IPS DF 4.7 (cell line): ENCODE measurements around the gene ZBED2.
"Not testable (repeated sequence)": the region's sequence is repeated elsewhere in the genome, so short reads cannot be mapped to it uniquely, and the experiment has no call there.

Experiments used
- DNase-seq: peaks from one replicate; pipeline ENCODE4 v3.0.0-alpha.2; 2013; ENCODE audit warnings: low spot score; ENCODE audit errors: extremely low read depth

ZBED2 gene, protein sequence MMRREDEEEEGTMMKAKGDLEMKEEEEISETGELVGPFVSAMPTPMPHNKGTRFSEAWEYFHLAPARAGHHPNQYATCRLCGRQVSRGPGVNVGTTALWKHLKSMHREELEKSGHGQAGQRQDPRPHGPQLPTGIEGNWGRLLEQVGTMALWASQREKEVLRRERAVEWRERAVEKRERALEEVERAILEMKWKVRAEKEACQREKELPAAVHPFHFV

DNA sequence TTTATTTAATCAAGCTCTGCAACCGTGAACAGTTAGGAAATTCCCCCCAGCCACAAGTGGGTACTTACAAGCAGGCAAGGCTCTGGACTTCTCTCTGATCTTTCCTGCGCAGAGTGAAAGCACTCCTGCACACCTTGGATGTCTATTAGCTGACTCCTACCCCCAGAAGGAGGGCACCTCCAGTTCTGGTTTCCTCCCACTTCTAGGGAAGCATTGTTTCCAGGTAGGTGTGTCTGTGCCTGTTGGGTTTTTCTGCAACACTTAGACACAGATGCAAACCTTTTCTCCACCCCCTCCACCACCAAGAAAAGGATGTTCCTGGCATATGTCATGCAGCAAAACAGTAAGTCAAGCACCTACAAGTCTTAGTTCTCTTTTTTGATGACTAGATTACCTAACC, at the start of gene ZBED2:
Gene ZBED2 (minus strand): TSS at position 115 of the 400 bp plus-strand sequence. CDS start 1,145 bp downstream, outside the sequence.
- no peak for DNase-seq

DNA sequence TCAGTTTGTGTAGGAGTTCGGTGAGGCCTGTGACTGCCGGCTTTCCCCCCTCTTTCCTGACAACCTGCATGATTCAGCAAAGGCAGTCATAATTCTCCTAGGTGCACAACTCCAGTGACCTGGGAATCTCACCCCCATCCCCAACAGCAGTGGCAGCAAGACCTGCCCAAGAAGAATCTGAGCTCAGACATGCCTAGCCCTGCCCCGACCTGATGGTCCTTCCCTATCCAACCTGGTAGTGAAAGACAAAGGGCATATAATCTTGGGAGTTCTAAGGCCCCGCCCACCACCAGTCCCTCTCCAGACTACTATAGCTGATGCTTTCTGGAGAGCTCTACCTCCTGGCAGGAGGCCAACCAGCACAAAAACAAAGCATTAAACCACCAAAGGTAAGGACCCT, 44.2 kb upstream of the ZBED2 start:
- DNase-seq: no peak

DNA sequence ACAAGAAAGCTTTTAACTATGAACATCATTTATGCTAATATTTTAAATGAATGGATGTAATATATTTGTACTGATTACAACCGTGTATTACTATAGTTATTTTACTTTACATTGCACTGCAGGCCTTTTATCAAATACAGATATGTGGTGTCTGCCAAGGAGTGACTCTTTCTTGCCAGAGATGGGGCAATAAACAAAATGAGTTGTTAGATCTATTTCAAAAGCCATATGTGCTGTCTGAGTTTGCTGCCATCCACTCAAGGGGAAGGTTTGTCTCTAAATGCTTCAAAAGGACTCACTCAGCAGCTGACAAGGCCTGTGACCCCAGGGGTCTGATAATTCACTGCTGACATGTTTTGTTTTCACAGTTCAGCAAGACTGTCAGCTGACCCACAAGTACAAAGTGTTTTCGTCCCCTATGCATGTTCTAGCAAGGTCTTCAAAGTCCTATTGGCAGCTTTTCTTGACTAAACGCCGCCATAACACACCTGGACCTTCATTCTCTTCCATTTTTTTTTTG, 41.3 kb upstream of the ZBED2 start:
- no peak for DNase-seq

DNA sequence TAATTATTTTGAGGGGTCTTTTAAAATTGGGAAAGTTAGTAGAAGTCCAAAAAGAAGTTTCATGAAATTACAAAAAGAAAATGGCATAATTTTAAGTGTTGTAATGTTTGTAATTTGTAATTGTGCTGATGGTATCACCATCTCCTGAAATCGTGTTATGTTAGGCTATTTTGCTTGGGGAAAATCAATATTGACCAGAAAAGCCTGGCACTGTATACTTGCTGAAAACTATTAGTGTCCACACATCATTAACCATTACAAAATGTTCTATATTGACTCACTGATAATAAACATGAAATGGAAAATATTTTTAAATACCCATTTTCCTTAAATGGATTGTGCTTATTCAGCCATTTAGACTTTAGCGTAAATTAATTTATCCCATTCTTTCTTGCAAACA, 40.3 kb upstream of the ZBED2 start:
- no peak for DNase-seq

DNA sequence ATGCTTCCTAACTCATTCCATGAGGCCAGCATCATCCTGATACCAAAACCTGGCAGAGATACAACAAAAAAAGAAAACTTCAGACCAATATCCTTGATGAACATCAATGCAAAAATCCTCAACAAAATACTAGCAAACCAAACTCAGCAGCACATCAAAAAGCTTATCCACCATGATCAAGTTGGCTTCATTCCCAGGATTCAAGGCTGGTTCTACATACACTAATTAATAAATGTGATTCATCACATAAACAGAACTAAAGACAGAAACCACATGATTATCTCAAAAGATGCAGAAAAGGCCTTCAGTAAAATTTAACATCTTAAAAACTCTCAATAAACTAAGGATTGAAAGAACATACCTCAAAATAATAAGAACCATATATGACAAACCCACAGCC, 35.5 kb upstream of the ZBED2 start:
- not testable (repeated sequence) for DNase-seq

DNA sequence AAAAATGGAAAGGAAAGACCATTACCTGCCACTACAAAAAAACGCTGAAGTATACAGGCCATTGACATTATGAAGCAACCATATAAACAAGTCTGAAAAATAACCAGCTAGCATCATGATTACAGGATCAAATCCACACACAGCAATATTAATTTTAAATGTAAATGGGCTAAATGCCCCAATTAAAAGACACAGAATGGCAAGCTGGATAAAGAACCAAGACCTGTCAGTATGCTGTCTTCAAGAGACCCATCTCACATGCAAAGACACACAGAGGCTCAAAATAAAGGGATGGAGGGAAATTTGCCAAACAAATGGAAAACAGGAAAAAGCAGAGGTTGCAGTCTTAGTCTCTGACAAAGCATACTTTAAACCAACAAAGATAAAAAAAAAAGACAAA, 33.9 kb upstream of the ZBED2 start:
- not testable (repeated sequence) for DNase-seq

DNA sequence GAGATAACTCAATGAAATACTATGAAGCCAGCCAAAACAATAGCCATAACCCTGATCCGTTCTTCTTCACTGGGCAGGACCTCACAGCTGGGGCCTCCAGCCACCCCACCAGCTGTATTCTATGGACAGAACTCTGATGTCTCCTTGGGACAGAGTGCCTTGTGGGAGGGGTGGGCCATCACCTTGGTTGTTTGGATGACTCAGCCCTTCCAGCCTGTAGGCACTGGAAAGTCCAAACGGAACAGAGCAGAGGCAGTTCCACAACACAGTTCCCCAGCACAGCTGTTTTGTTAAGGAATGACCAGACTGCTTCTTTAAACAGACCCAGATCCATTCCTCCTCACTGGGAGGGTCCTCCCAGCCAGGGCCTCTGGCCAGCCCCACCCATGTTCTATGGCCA, 31.9 kb upstream of the ZBED2 start:
- DNase-seq: no peak

DNA sequence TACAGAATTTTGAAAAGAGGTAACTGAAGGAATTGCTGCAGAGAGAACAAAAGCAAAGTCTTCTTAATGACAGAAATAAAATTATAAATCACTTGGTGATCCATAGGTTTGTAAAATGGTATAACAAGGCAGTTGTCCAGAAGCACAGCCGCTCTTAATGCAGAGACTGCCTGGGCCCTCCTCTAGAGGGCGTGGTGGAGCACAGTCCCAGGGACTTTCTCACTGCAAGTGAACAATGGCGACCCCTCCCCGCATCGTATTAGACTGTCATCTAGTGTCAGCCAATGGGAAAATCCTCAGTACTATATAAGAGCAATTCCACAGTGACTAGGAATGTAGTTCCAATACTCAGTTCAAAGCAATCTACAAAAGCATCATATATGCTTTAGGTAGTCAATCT, 26.4 kb upstream of the ZBED2 start:
- DNase-seq: peak; percentile 19

DNA sequence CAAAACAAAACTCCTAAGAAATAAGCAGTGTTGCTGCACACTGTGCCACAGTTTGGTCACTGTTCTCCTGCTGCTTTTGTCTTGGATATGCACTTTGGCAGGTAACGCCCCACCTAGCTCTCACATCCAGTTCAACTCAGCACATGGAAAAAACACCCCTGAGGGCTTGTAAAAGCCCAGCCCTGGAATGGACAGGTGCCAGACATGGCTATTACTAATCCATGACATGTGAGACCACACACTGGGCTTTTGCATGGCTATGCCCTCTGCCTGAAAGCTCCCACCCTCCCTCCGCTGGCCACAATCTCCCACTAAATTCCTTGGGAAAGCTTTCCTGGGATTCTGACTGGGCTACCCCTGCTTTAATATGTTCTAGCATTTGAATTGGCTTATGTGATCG, 24.7 kb upstream of the ZBED2 start:
- no peak for DNase-seq

DNA sequence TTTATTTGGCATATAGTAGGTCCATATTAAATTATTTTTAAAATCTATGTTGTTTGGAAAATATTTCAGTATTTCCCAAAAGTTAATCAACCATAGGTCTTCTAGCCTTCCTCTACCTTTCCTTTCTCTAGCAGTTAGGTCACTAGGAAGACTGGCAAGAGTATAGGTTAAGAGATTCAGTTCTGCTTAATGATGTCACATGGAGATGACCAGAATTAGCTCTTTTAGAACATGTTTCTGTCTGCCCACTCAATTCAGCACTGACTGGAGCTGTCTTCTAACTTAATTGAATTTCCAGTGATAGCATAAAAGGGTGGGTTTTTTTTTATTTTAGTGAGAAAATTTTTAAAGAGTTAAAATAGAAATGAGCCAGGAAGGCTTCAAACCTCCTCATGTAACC, 23.8 kb upstream of the ZBED2 start:
- DNase-seq: no peak

DNA sequence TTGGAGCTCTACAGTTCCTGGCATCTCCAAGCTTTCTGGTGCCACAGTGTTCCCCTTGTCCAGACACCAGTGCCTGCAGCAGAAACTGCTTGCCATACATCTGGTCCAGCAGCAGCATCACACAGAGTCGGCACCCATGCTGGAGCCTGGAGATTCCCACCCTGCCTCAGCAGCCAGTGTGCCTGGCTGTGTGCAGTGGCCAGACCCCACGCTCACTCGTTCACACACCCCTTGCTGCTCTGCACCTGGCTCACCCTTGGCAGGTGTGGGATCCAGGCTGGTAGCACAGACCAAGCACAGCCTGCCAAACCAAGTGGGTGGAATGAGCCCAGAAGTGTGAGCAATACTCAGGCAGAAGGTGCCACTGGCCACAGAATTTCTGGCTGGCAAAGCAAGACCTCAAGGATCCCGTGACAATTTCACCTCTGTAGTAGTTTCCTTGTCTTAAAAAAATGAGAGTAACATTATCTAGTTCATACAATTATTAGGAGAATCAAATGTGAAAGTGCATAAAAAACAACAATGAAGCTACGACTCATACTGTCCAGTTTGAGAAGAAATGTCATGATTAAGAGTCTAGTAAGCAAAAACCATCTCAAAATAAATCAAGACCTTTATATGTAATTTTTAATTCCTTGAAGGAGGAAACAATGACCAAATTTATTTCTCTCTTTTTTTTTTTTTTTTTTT, 22.9 kb upstream of the ZBED2 start:
- DNase-seq: no peak

DNA sequence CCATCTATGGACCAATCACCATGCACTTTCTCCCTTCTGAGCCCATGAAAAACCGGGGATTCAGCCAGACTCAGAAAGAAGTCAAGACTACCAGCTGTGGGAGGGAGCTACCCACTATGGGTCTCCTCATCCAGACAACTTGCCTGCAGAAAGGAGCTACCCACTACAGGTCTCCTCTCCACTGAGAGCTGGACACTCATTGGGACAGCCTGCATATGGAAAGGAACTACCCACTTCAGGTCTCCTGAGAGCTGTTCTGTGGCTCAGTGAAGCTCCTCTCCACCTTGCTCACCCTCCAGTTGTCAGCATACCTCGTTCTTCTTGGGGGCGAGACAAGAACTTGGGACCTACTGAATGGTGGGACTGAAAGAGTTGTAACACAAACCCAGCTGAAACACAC, 22.3 kb upstream of the ZBED2 start:
- DNase-seq: no peak

DNA sequence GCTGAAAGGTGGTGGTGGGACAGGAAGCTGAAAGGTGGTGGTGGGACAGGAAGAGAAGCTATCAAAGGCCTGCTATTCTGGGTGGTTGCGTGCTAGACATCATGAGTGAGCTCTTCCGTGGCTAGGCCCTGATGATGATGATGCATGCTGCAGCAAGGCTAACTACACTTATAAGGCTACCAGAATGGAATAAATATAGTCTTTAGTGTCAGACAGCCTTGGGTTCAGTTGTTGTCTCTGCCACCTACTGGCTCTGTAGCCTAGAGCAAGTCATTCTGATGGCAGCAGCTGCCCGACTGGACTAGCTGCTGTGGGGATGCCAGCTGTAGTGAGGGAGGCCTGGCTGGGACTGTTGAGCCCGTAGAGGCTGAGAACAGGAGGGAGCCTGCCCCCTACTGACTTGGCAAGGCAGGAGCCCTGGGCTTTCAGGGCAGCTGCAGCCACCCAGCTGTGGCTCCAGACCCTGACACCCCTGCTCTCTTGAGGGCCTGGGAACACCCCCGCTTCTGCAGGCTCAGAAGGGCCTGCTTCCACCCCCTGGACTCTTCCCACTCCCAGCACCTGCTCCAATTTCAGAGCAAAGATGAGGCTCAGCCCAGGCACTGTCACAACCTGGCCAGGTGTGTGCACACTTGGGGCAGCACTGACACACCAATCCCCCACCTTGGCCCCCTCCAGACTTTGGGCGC, 21.4 kb upstream of the ZBED2 start:
- DNase-seq: no peak

DNA sequence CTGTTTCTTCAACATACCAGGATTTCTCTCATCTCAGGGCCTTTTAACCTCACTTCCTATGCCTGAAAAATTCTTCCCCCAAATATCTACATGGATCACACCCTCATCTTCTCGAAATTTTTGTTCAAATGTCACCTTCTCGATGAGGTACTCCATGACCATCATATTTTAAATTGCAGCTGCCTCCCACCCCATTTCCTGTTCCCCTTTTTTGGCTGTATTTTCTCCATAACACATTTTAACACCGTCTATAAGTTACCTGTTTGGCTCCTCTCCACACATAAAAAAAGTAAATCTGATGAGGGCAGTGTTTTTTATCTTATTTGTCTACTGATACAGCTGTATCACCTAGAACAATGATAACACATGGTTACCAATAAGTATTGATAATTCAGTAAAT, 20.7 kb upstream of the ZBED2 start:
- DNase-seq: no peak

DNA sequence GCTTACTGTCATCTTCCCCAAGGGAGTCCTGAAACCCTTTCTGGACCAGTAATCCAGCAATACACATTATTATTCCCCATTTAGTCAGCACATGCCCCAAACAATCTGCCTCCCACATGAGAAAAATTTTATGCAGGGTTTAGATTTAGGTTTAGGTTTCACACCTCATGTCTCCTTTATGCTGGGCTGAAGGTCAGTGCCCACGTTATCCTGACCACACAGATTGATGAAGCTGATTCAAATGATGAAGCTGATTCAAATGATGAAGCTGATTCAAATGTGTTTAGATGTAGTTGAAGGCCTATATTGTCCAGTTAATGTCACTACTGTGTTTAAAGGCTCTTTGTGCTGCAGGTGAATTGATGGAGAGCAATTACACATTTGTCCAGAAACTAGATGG, 18.1 kb upstream of the ZBED2 start:
- no peak for DNase-seq

DNA sequence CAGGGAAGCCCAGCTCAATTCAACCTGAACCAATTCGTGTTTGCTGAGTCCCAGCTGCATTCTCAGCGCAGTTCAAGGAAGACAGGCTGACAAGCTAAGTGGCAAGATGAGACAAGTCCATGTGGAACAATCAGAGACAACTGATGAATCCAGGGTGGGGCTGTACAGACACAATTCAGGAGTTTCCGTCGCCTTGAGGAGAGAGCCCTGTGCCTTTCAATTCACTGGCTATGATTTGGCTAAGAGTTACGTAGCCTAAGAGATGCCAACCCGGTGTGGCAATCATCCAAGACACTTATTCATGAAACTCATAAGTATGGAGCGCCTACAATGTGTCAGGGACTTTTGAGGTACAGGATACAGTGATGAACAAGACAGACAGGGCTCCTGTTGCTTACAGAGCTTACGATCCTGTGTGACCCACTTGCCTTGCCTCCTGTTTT, 15.5 kb upstream of the ZBED2 start:
- DNase-seq: no peak

DNA sequence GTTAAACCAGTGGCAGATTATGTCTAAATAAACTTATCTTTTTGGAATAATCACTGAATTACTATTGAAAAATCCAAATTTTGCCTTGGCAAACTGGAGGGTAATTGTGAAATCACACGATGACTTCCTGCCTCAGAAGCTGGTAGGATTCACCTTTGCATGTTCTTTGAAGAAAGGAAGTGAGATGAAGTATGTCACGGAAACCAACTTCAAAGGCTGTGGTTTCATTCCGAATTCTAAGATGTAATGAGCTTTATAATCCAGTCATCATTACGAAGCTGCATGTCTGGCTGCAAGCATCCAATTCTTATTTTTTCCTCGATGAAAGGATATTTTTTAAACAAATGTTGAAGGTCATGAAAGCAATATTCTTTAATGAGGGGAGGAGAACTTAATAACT, 15.0 kb upstream of the ZBED2 start:
- DNase-seq: no peak

DNA sequence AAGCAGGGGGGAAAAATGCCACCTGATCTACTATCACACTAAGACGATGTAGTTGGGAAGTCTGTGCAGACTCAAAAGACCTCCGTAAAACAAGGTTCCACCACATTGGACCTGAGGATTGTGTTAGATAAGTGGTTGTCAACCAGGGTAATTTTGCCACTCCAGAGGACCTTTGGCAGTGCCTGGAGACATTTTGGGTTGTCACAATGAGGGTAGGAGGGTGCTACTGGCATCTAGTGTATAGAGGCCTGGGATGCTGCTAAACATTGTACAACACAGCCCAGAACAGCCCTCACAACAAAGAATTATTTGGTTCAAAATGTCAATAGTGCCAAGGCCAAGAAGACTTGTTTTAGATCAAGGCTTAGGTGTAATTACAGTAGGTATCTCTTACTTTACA, 14.6 kb upstream of the ZBED2 start:
- DNase-seq: no peak

DNA sequence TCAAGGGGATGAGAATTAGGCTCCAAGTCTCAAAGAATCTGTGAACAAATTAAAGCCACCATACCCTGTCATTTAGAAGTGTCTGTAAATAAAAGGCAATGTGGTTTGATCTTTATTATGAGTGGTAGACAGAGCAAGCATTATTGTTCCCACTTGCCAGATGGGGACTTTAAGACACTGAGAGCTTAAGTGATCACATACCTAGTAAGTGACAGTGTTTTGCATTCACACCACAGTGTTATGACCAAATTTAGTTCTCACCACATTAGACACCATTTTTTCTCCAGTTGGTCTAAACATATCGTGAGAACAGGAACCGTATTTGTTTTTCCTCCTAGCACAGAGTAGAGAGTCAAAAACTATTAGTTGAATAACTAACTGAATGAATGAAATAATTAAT, 13.2 kb upstream of the ZBED2 start:
- no peak for DNase-seq

DNA sequence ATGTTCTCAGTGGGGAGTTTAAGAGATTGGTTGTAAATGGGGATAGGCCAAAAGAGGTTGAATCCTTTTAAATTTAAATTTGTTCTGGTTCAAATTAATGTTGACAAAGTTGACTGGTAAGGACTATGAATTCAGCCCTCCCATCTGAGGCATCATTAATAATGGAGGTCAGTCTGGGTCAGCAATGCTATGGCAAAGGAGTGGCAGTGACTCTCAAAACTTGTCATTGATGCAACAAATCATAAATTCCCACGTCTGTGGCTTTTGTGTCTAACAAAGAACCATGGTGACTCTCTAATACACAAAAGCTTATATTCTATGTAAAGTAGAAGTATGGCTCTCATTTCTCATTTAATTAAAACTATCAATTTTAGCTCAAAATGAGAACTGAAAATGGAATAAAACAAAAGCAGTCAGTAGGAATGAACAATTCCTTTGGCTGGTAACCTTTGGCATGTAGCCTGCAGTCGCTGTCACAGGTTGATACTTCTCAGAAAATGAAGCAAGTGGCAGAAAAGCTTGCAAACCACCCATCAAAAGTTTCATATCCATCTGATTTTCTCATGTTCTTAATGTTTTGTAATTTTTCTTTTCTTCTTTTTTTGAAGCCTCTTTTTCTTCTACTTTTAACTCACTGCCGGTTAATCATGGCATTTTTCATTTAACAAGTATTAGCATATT, 12.2 kb upstream of the ZBED2 start:
- no peak for DNase-seq

DNA sequence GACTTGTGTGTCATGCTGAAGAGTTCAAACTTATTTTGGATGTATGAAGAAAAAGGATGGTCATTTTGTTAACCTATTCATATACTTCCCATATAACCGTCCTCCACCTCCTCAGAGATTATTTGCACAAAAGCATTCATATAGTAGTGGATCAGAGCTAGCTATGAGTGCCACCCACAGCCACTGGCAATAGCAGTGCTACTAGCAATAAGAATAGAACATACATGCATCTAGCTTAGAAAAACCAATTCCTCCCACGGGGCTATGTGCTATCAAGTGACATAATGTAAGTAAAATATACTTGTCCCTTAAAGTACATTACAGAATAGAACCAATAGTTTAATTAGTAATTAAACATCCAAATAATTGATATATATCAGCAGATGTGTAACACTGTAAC, 10.3 kb upstream of the ZBED2 start:
- DNase-seq: no peak

DNA sequence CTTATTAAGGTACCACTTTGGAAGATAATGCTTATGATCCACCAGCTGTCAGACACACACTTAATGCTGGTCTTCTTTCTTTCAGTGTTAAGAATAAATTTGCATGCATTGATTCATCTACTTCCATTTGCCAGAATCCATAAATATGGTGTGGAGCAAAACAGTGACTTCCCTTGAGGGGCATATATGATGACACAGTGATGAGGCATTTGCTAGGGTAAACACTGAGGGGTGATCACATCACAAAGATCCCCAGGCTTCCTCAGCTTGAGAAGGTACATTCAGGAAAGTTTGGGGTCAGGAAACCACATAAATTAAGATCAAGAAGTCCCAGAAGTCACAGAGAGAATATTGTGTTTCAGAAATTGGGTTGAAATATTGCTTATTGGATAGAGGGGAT, 9.9 kb upstream of the ZBED2 start:
- DNase-seq: no peak
